GM21360 (cell line): ENCODE results near the gene CCNL2.
"Not testable (repeated sequence)": the region's sequence is repeated elsewhere in the genome, so short reads cannot be mapped to it uniquely, and the experiment has no call there.

Experiments used
- ATAC-seq: cut with Tn5 transposase; IDR thresholded peaks from one replicate; pipeline ENCODE4 v1.9.1; 2021; ENCODE audit warnings: mild to moderate bottlenecking, moderate library complexity; ENCODE audit not compliant: unreplicated experiment

The CCNL2 gene

DNA sequence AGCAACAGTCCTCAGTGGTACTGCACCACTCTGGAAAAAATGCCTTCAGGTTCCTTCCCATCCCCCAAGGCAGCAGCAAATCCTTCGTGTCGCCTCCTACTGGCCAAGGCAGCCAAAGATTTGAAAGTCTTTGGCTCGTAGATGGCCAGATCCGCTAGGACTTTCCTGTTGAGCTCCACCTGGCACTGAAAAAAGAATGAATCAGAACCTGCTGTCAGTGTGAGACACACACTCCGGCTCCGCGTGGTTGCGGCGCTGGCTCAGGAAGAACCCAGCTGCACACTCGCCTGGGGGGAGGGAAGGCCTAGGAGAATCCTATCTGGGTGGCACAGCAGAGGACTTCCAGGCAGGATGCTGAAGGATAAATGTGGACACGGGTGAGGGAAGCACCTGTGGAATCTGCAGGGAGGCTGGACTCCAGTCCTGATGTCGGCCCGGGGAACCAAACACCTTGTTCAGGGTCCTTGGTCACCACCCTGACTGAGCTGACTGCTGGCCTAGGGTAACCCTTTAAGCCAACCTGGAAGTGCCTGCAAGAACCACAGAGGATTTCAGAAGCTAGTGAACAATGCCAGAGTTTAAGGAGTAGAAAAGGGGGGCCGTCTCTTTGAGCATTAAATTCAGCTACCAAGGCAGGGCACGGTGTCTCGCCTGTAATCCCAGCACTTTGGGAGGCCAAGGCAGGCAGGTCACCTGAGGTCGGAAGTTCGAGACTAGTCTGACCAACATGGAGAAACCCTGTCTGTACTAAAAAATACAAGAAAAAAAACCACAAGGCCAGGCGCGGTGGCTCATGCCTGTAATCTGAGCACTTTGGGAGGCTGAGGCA is 3.2 kb upstream of the CCNL2 start:
- ATAC-seq: no peak

DNA sequence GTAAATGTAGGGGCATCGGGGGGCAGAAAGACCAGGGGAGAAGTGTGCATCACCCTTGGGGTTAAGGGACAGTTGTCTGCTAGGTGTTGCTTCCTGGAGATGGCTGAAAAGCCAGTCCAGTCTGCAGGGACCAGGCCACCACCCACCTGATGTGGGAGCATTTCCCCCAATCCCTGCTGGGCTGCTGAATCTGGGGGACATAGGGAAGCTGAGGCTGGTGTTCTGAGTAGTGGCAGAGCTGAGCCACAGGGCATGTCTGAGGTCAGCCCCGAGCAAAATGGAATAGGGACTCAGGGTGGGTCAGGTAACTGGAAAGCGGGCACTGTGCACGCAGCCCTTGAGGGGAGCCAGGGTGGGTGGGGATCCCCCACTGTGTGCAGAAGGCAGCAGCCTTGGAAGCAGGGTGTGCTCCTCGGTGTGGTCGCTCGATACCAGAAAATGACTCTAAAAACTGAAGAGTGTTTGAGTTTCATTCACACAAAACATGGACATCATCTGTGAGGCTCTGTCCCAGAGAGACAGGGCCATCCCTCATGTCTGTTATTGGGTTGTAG is 2.4 kb upstream of the CCNL2 start:
- no peak for ATAC-seq

DNA sequence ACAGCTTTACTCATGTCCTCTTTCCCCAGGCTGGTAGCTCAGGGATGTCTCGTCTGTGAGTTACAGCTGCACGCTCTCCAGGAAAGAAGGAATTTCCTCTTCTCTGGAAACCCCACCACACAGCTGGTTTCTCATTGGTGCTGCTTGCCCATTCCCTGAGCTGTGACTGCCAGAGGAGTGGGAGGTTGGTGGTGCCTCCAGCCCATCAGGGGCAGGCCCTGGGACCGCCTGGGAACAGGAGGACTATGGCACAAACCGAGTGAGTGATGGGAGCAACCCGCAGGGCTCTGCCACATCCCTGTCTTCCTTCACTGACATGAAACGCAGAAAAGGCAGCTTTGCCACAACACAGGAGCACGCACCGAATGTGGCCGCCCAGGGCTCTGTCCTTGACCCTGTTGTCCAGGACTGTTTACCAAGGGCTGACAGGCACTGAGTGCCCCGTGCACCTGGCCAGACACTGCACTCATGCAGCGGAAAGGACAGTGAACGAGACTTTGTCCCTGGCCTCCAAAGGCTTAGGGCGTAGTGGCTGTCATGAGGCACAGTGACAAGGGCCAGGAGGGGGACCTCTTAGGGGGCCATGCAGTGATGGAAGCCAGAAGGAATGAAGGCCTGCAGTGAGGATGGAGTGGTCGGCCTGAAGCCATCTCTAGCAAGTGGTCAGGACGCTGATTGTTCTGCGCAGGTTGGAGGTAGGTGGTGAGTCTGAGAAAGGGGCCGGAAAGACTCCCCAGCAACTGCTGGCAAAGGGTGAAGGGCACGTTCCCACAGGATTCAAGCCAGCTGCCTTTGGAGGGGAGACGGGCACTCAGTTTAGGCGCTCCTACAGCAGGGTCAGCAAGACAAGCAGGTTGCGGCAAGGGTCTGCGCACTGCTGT is 1.7 kb upstream of the CCNL2 start:
- ATAC-seq: no peak

DNA sequence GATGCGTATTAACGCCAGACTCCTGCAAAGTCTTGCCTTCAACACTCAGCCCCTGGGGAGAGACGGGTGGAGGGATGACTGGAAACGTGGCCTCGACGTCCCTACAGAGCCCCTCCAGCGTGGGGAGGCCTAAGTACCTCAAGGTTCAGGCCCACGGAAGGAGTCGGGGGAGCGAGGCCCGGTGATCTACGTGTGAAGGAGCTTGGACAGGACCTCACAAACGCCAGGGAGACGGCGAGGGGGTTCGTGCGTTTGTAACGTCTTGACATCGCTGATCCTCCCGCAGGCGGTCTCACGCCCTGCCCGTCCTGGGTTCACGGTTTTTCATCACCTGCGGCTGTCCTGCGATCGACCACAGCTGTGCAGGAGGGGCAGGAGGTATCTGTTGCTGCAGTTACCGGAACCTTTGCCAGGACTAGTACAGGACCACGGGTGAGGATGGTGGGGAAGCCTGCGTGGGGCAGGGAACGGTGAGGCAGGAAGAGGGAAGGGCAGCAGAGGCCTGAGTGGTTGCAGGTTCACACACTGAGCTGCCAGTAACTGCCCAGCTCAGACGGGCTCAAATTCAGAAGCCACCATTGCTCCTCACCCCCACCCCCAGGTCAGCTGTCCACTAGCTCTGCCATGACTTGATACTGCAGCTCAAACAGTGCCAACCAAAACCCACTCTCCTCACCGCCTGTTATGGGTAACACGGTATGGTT is 889 bp upstream of the CCNL2 start:
- no peak for ATAC-seq

DNA sequence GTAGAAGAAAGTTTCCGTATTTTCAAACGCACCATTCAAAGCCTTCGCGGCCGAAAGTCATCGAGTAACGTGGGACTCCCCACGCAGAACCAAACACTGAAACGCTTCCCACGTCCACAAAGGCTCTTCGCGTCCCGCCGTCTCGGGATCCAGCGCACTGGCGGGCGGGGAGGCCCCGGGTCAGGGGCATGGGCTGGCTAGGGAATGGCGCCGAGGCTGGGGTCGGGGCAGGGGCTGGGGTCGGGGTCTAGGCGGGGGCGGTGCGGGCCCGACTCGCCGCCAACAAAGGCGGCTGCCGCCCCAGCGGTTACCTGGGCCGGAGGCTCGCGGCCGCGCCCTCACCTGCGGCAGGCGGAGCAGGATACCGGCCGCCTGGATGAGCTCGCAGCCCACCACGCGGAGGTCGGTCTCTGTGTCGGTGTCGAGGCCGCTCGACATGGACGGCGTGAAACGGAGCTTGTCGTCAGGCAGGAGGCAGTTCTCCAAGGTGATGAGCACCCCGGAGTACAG is 403 bp downstream of the CCNL2 start:
- ATAC-seq: peak; percentile 21

DNA sequence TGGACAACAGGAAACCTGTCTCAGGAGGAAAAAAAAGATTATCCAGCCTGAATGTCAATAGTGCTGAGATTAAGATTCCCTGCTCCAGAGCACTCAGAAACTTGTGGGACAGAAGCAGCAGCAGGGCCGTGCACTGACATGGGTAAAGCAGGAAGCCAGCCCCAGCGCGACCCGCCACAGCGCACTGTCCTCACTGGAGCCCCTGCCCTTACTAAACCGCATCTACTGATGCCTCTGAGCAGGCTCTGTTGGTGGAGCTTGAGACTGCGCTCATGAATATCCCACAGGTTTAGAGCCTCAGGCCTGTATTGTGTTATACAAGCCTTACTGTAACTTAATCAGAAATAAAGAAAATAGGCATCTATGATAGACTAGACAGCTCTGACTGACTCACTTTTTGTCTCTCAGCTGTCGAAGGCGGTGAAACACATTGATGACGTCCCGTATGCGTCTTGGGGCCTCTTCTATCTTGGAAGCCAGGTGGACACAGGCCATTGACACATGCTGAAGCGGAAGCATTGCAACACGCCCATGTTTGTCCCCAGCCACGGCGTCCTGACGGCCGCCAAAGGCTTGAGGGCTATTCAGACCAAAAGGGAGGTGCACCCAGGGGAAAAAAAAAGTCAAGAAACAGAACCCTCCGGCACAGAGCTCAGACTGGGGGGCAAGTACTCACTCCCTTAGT is 1.2 kb downstream of the CCNL2 start:
- no peak for ATAC-seq

DNA sequence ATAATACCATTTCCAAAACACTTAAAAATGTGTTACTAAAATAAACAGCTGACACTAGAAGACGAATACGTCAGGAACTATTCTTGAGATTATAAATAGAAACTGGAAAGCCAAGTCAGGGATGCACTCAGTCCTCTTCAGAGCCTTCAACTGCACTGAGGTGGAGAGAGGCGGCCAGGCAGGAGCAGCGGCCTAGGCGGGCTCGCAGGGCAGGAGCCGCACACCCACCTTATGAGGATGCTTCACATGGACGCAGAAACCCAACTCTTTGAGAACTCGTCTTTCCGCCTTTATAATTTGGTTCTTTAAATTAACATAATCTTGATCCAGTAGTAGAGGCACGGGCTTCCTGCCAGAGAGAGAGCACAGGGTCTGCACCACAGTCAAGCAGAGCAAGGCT is 4.0 kb downstream of the CCNL2 start:
- no peak for ATAC-seq

DNA sequence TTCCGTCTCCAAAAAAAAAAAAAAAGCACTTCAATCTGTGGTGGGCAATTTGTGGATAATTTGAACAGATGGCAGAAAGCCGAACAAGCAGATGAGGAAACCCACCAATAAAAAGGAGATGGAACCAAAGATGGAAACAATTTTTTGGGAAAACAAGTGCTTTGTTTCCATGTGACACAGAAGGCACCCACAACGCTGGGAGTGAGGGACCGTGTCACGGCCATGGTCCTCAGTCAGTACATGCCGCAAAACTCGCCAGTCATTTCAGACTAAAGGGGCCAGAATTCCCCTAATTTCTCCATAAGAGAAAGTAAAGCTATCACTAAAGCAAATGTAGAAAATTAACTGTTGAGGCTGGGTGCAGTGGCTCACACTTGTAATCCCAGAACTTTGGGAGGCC is 5.0 kb downstream of the CCNL2 start:
- no peak for ATAC-seq

DNA sequence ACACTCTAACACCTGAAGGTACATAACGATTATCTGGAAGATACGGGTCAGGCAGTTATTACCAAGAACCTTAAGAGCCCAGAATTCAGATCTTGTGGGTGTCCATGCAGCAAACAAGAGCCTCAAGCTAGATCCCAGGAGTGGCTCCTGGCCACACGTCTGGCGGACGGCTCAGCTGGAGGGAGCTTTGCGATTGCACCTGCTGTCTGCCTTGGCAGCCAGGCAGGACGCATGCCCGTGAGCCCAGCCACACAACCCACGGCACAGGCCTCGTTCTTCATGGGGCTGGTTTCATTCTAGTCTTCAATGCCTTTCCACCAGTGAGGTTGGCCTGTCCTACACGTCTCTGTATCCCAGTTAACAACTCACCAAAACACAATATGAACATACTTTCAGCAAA is 5.7 kb downstream of the CCNL2 start:
- no peak for ATAC-seq

DNA sequence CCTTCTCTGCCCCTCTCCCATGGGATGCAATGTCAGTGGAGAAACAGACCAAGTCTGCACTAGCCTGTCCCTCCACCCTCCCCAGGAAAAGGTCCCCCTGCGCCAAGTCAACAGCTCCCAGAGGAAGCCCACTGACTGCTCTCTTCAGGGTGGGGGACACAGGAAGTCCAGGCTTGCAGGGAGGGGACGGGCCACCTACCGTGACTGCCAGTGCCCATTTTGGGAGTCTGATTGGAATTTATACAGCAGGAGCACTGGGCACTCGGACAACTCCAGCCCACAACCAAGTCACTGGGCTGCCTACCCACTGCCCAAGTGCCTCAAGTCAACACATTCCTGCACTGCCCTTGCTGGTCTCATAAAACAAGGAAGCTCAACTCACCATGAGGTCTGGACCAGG is 6.1 kb downstream of the CCNL2 start:
- ATAC-seq: no peak

DNA sequence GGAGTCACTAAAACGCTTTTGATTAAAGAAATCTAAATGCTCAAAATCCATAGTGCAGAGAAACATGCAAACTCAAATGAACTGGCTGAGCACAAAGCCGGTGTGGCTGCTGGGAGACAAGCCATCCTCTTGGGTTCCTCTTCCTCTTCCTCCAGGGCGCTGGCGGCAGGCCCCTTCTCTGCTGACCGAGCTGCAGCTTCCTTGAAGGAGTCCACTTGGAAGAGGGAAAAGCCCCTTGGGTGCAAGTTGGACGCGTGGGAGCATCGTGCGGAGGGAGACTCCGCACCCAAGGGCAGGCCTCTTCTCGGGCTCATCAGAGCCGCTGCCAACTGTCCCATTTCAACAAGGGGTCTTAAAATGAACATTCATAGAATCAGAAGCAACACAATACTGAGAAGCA is 7.9 kb downstream of the CCNL2 start:
- ATAC-seq: no peak

DNA sequence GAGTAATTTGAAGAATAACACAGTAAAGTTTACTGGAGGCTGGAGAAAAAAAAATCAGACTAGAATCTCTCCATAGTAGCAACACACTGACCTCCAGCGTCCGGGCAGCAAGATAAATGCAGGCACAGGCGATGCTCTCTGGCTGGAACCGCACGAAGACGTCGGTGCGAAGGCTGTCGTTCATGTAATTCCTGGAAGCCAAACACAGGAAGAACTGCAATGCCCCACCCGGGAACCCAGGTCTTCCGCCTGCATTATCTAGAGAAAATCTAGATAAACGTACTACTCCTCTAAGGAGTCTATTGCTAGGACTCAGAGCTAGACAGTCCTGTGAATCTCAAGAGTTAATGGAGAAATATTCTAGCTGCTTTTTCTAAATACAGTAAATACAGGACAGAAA is 8.5 kb downstream of the CCNL2 start:
- no peak for ATAC-seq

DNA sequence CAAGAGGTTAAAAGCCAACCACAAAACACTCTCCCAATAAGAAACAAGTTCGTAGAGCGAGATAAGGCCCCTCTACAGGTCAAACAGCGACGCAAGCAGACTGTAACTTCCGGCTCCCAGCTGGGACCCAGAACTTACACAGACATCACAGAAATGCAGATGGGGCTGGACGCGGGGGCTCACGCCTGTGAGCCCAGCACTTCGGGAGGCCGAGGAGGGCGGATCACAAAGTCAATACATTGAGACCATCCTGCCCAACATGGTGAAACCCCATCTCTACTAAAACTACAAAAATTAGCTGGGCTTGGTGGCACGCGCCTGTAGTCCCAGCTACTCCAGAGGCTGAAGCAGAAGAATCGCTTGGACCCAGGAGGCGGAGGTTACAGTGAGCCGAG is 11.1 kb downstream of the CCNL2 start:
- ATAC-seq: no peak

DNA sequence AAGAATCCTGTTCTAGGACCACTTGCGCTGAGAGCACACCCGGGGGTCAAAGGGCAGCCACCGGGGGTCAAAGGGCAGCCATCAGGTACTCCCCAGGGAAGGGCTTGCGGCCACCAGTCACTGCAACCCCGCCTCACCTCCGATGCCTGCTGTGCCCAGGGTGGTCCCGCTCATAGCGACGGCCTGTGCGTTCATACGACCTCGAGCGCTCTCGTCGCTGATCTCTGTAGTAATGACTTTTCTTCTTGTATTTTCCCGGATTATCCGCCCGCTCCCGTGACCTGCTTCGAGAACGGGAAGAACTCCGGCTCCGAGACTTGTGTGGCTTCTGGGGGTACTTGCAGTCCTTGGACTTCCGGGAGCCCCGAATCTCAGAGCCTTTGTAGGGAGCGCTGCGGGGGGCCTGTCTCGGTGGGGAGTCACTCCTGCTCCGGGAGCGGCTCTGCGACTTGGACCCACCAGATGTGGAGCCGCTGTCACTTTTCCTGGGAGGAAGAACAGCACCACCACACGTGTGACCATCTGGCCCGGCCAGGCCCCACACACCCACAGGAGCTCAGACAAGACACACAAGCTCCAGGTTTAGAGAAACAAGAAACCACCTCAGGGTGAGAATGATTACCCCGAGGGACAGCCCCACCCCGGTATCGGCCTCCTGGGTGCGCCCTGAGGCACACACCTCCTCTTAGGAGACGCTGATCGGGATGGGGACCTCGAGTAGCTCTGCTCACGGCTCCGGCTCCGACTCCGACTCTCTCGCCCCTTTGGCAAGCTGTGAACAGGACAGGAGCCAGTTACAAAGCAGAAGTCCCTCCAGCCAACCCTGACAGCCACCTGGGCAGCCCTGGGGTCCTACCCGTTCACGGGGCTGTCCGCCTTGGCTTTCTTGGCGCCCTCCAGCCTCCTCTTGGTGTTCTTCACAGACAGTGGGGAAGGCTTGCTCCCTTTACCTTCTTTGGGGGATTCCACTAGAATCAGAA is 11.7 kb downstream of the CCNL2 start:
- ATAC-seq: no peak

DNA sequence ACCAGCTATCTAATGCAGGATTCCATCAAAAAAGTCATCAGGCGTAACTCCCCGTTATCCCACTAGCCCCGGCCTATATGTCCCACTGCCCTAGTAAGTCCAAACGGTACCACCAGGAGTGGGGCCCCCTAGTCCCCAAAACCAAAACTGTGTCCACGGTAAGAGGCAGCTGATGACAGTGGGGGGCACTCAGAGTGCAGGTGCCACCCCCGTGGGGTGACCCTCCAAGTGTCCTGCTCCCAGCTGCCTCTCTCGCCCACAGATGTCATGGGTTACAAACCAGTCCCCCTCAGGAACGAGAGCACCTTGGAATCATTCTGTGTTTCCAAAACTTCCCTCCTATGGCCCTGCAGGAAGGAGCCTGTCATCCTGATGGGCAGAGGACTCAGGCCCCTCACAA is 13.2 kb downstream of the CCNL2 start:
- no peak for ATAC-seq

DNA sequence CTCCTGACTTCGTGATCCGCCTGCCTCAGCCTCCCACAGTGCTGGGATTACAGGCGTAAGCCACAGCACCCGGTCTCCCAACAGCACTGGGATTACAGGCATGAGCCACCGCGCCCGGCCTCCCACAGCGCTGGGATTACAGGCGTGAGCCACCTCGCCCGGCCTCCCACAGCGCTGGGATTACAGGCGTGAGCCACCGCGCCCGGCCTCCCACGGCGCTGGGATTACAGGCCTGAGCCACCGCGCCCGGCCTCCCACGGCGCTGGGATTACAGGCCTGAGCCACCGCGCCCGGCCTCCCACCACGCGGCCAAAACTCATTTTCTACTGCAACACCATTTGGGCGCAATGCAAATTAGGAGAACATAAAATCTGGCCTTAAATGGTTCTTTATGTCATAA is 13.8 kb downstream of the CCNL2 start:
- not testable (repeated sequence) for ATAC-seq

DNA sequence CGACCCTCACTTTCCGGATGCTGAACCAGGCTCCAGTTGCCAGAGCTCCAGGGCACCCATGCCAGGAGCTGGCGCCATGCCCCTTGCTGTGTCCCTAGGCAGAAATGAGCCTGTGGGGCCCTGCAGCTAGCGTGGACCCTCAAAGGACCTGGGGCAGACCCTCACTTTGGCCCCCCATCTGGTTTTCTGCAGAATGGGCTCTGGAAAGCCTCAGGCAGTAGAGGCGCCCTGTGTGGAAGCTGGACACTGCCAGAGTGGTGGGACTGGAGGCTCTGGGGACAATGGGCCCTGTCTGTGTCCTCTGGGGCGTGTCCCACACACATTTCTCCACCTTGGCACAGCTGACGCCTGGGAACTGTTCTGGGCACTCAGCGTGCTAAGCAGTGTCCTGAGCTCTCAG is 17.8 kb downstream of the CCNL2 start:
- no peak for ATAC-seq

DNA sequence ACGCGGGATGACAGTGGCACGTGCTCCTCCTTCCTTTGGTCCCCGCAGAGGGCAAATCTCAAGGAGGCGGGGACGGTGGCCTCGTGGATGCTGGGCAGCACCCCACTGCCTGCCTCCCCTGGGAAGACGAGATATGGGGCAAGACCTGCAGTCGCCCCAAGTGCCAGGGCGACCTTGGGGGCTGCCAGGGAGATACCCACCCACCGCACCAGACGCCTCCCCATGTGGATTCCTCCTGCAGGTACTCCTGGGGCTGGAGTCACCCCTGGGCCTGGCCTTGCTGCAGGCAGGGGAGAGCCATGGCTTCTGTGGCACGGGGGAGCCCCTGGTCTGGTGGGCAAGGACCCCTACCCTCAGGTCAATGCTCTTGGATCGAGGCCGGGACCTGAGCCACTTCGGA is 18.3 kb downstream of the CCNL2 start:
- ATAC-seq: no peak

DNA sequence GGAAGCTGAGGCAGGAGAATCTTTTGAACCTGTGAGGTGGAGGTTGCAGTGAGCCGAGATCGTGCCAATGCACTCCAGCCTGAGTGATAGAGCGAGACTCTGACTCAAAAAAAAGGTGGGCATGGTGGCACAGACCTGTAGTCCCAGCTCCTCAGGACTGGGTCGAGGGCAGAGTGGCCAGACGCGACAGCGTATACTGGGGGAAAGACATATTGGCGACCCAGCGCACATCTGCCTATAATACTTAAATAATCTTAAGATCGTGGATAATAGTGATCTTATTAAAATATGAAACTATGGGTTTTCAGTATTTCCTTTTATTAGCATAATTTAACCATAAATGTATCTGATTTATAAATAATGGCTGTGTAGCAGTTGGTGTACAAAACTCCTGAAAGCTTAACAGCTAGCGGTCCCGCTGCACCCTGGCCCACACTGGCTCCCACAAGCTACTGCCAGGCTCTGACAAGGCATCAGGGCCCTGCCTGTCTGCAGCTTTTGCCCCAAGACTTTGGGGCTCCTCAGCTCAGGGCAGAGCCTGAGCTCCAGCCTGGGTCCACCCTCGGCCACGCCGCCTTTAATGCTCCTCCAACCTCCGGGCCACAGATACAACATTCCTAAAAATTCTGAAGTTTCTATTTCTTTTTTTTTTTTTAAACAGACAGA is 21.5 kb downstream of the CCNL2 start:
- no peak for ATAC-seq
